Thyroid gland (tissue), 4 donors: ENCODE results near the gene ADARB2. TPM values are rescaled to one million over a fixed set of nuclear protein-coding genes. Genes with fewer than 3 reads are reported as not detected.

ENCODE experiments used
- DNase-seq, 2 donors: peaks; one replicate each; pipeline ENCODE4 v3.0.0-alpha.2; 2019
- H3K27ac ChIP-seq, 3 donors: fragments of 200-600 bp; sonication (generic); 1 replicate in 2 of 3; 2 replicates in 1 of 3; pipeline ENCODE4 v1.5.1; 2016 to 2019; ENCODE audit warnings: mild to moderate bottlenecking in 1 of 3, moderate library complexity in 1 of 3
- H3K27me3 ChIP-seq: fragments of 200-600 bp; sonication (generic); one replicate; pipeline ENCODE4 v1.5.1; 2019
- H3K36me3 ChIP-seq, 2 donors: fragments of 200-600 bp; sonication (generic); one replicate each; pipeline ENCODE4 v1.5.1; 2016 to 2019
- H3K4me1 ChIP-seq, 2 donors: fragments of 200-600 bp; sonication (generic); one replicate each; pipeline ENCODE4 v1.5.1; 2017 to 2019
- H3K4me3 ChIP-seq, 3 donors: fragments of 200-600 bp; sonication (generic); replicated peaks in 1 of 3; 1 replicate in 2 of 3; 2 replicates in 1 of 3; pipeline ENCODE4 v1.5.1; 2016; ENCODE audit warnings: mild to moderate bottlenecking in 1 of 3
- H3K9me3 ChIP-seq: fragments of 200-600 bp; sonication (generic); one replicate; pipeline ENCODE4 v1.5.1; 2017
- CTCF ChIP-seq, 6 experiments: fragments of 200-600 bp in 3 of 6; fragments of 450-650 bp in 3 of 6; sonication (generic) in 3 of 6; IDR thresholded peaks; one replicate each; pipeline ENCODE4 v1.5.1; 2016 to 2019; ENCODE audit warnings: antibody characterized with exemption in 6 of 6, mild to moderate bottlenecking in 2 of 6, inconsistent platforms in 1 of 6, moderate library complexity in 1 of 6
- POLR2A ChIP-seq, 2 donors: fragments of 450-650 bp; IDR thresholded peaks; one replicate each; pipeline ENCODE4 v1.6.1; 2017; ENCODE audit warnings: antibody characterized with exemption in 2 of 2, mild to moderate bottlenecking in 2 of 2, moderate library complexity in 1 of 2
- WGBS, 2 donors: methylation state at CpG; one replicate each; pipeline ENCODE4 v1.1.5; 2017; 5-methylcytosine and 5-hydroxymethylcytosine counted together
- intact Hi-C: fragments of 100-400 bp; cut with DNase I; formaldehyde crosslinking; loops from one replicate; pipeline ENCODE4 v1.15.1; 2023
- total RNA-seq, 4 donors: library from RNA; depleted of rRNA; stranded (reverse); fragments of >200 nt; gene quantifications; one replicate each; pipeline ENCODE4 v1.2.3, GENCODE V29; 2016

The ADARB2 gene
- total RNA-seq, 4 donors from 2014 or later: 0.08 to 0.15 TPM; not detected in 2

GRCh38 chr10:1214071-1214675 lies 523.2 kb downstream of the ADARB2 start:
- intact Hi-C loops: no loop called here
- DNase-seq: no peak
- H3K36me3 ChIP-seq: no peaks in the 10 kb centered on the region
- WGBS, 2 donors: 85 to 94% methylated on average over 26 to 28 of the region's 28 CpGs
- no peaks in the 10 kb centered on the region for H3K4me1 ChIP-seq
- H3K27ac ChIP-seq: no peak overlapping the region
- no peaks in the 10 kb centered on the region for H3K9me3 ChIP-seq
- no peak for TF ChIP-seq POLR2A (IDR thresholded peaks at IDR 0.05)
- no peak for TF ChIP-seq CTCF (IDR thresholded peaks at IDR 0.05)
- no peak overlapping the region for H3K4me3 ChIP-seq
- no peaks in the 10 kb centered on the region for H3K27me3 ChIP-seq

GRCh38 chr10:1213252-1214070 lies 523.9 kb downstream of the ADARB2 start:
- intact Hi-C loops: no loop called here
- TF ChIP-seq CTCF (IDR thresholded peaks at IDR 0.05) (no peak), POLR2A (IDR thresholded peaks at IDR 0.05) (no peak)
- WGBS, 2 donors: 71 to 81% methylated on average over 20 to 21 of the region's 21 CpGs

DNA sequence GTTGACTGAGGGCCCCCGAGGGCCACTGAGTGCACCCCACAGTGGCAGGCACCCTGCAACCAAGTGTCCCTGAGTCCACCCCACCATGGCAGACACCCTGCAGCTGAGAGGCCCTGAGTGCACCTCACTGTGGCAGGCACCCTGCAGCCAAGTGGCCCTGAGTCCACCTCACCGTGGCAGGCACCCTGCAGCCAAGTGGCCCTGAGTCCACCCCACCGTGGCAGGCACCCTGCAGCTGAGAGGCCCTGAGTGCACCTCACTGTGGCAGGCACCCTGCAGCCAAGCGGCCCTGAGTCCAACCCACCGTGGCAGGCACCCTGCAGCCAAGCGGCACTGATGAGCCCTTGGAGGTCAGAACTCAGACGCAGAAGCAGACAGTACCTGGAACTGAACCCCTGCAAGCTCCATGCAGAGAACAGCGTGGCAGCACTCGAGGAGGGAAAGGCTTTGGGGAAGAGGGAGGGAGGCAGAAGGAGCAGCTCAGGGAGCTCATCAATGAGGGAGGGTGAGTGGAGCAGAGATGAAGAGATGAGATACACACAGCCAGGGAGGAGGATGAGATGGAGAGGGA lies 524.7 kb downstream of the ADARB2 start:
- TF ChIP-seq POLR2A (IDR thresholded peaks at IDR 0.05): no peak
- TF ChIP-seq CTCF (IDR thresholded peaks at IDR 0.05): no peak
- intact Hi-C loops: no loop called here
- no peak overlapping the region for H3K27ac ChIP-seq
- no peaks in the 10 kb centered on the region for H3K27me3 ChIP-seq
- no peaks in the 10 kb centered on the region for H3K9me3 ChIP-seq
- DNase-seq: no peak
- H3K36me3 ChIP-seq: no peaks in the 10 kb centered on the region
- WGBS, 2 donors: 64 to 69% methylated on average over 4 to 7 of the region's 9 CpGs
- no peaks in the 10 kb centered on the region for H3K4me1 ChIP-seq
- no peak overlapping the region for H3K4me3 ChIP-seq

More at GRCh38 chr10:1213252-1214070, 523.9 kb downstream of the ADARB2 start:
- no peaks in the 10 kb centered on the region for H3K27me3 ChIP-seq
- H3K9me3 ChIP-seq: no peaks in the 10 kb centered on the region
- no peaks in the 10 kb centered on the region for H3K4me1 ChIP-seq
- no peak overlapping the region for H3K27ac ChIP-seq
- H3K4me3 ChIP-seq: no peak overlapping the region
- no peak for DNase-seq
- no peaks in the 10 kb centered on the region for H3K36me3 ChIP-seq

- DNase-seq: no peak
- Histone ChIP-seq H3K9me3 (no peaks in the 10 kb centered on the region), H3K4me1 (no peaks in the 10 kb centered on the region), H3K27ac (no peak overlapping the region), H3K36me3 (no peaks in the 10 kb centered on the region), H3K27me3 (no peaks in the 10 kb centered on the region), H3K4me3 (no peak overlapping the region)
- TF ChIP-seq CTCF (IDR thresholded peaks at IDR 0.05) (no peak), POLR2A (IDR thresholded peaks at IDR 0.05) (no peak)
- WGBS, 2 donors: 82 to 86% methylated on average over 14 to 16 of the region's 16 CpGs
- intact Hi-C loops: no loop called here
These were observed 525.3 kb downstream of the ADARB2 start for GRCh38 chr10:1211844-1212570.
